GM12878 (cell line): Measurements from ENCODE around the gene CAMK1.

Source experiments
- CBX3 ChIP-seq: fragments of 200-600 bp; sonication (generic); IDR thresholded peaks from 2 replicates; pipeline ENCODE4 v1.6.1; 2016; ENCODE audit warnings: low read depth, borderline replicate concordance
- EGR1 ChIP-seq, 2 experiments: IDR thresholded peaks; 1 replicate in 1 of 2; 2 replicates in 1 of 2; pipeline ENCODE4 v1.6.1; 2011 to 2012; ENCODE audit warnings: low read depth in 2 of 2, low read length in 2 of 2, borderline replicate concordance in 1 of 2, mild to moderate bottlenecking in 1 of 2, moderate library complexity in 1 of 2
- HCFC1 ChIP-seq: fragments of 150-350 bp; IDR thresholded peaks from 2 replicates; pipeline ENCODE4 v1.6.1; 2014; ENCODE audit warnings: low read length
- JUND ChIP-seq: IDR thresholded peaks from 2 replicates; pipeline ENCODE4 v1.6.1; 2012; ENCODE audit warnings: low read depth, mild to moderate bottlenecking, low read length, improper control_type of control experiment, moderate library complexity
- MYC ChIP-seq: IDR thresholded peaks from 2 replicates; pipeline ENCODE4 v1.6.1; 2011; ENCODE audit warnings: mild to moderate bottlenecking, low read length, moderate library complexity, inconsistent platforms; ENCODE audit not compliant: insufficient read depth, insufficient replicate concordance, insufficient read length, severe bottlenecking
- POLR2A ChIP-seq: IDR thresholded peaks from 2 replicates; pipeline ENCODE4 v1.6.1; 2011; ENCODE audit warnings: low read depth, mild to moderate bottlenecking, low read length
- POLR2AphosphoS5 ChIP-seq: IDR thresholded peaks from 2 replicates; pipeline ENCODE4 v1.6.1; 2011; ENCODE audit warnings: mild to moderate bottlenecking, low read length, inconsistent platforms
- RFX5 ChIP-seq: IDR thresholded peaks from 2 replicates; pipeline ENCODE4 v1.6.1; 2011; ENCODE audit warnings: low read depth, low read length, improper control_type of control experiment
- SPI1 ChIP-seq: IDR thresholded peaks from 2 replicates; pipeline ENCODE4 v1.6.1; 2011; ENCODE audit warnings: low read depth, mild to moderate bottlenecking, low read length, moderate library complexity, borderline replicate concordance; ENCODE audit not compliant: insufficient read depth
- TAF1 ChIP-seq: IDR thresholded peaks from 2 replicates; pipeline ENCODE4 v1.6.1; 2011; ENCODE audit warnings: mild to moderate bottlenecking, low read depth, low read length, borderline replicate concordance
- TCF3 ChIP-seq: IDR thresholded peaks from 2 replicates; pipeline ENCODE4 v1.6.1; 2012; ENCODE audit warnings: low read depth, mild to moderate bottlenecking, low read length, borderline replicate concordance; ENCODE audit not compliant: insufficient read depth
- ZZZ3 ChIP-seq: IDR thresholded peaks from 2 replicates; pipeline ENCODE4 v1.6.1; 2011; ENCODE audit warnings: low read depth; ENCODE audit not compliant: control insufficient read depth, insufficient read length
- TF ChIP-seq, protein P1 (sequence below), 3 experiments: IDR thresholded peaks in 2 of 3; conservative IDR thresholded peaks in 1 of 3; 2 replicates each; pipeline ENCODE4 v1.5.1; 2011; ENCODE audit warnings: low read depth in 3 of 3, low read length in 3 of 3, mild to moderate bottlenecking in 3 of 3, control low read depth in 2 of 3, moderate library complexity in 2 of 3, inconsistent platforms in 1 of 3, mixed read lengths in 1 of 3; ENCODE audit not compliant: control insufficient read depth in 2 of 3, insufficient read depth in 1 of 3; ENCODE audit errors: extremely low read depth in 1 of 3

GRCh38 chr3:9743548-9743947 lies 26.2 kb downstream of the CAMK1 start:
- TF ChIP-seq, protein P1, sequence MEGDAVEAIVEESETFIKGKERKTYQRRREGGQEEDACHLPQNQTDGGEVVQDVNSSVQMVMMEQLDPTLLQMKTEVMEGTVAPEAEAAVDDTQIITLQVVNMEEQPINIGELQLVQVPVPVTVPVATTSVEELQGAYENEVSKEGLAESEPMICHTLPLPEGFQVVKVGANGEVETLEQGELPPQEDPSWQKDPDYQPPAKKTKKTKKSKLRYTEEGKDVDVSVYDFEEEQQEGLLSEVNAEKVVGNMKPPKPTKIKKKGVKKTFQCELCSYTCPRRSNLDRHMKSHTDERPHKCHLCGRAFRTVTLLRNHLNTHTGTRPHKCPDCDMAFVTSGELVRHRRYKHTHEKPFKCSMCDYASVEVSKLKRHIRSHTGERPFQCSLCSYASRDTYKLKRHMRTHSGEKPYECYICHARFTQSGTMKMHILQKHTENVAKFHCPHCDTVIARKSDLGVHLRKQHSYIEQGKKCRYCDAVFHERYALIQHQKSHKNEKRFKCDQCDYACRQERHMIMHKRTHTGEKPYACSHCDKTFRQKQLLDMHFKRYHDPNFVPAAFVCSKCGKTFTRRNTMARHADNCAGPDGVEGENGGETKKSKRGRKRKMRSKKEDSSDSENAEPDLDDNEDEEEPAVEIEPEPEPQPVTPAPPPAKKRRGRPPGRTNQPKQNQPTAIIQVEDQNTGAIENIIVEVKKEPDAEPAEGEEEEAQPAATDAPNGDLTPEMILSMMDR (IDR thresholded peaks at IDR 0.05 in 2 of 3, conservative IDR thresholded peaks at IDR 0.05 in 1 of 3; ENCODE audit: control insufficient read depth in 2 of 3, extremely low read depth in 1 of 3, insufficient read depth in 1 of 3, low read depth in 3 of 3, low read length in 3 of 3), result no peak
- no peak for TF ChIP-seq HCFC1
- no peak for TF ChIP-seq ZZZ3
- no peak; the same call in 1 of the 2 replicates for TF ChIP-seq POLR2A
- no peak for TF ChIP-seq MYC
- no peak for TF ChIP-seq POLR2AphosphoS5
- TF ChIP-seq EGR1 (IDR thresholded peaks at IDR 0.05; ENCODE audit: borderline replicate concordance in 1 of 2, low read depth in 2 of 2, low read length in 2 of 2), result no peak
- TF ChIP-seq CBX3, result no peak
- no peak for TF ChIP-seq JUND
- TF ChIP-seq TAF1, result no peak
- no peak for TF ChIP-seq TCF3
- TF ChIP-seq SPI1, result no peak
- TF ChIP-seq RFX5, result no peak
